Hair follicular keratinocyte (primary cell): ENCODE measurements around the gene MS4A8. TPM values are rescaled to one million over a fixed set of nuclear protein-coding genes. Genes with fewer than 3 reads are reported as not detected.

Experiments
- total RNA-seq: library from RNA; depleted of rRNA; stranded (reverse); fragments of >200 nt; gene quantifications from 2 replicates; pipeline ENCODE4 v1.2.3, GENCODE V29; 2015

Gene MS4A8, protein sequence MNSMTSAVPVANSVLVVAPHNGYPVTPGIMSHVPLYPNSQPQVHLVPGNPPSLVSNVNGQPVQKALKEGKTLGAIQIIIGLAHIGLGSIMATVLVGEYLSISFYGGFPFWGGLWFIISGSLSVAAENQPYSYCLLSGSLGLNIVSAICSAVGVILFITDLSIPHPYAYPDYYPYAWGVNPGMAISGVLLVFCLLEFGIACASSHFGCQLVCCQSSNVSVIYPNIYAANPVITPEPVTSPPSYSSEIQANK
- not detected in 2 replicates for total RNA-seq

DNA sequence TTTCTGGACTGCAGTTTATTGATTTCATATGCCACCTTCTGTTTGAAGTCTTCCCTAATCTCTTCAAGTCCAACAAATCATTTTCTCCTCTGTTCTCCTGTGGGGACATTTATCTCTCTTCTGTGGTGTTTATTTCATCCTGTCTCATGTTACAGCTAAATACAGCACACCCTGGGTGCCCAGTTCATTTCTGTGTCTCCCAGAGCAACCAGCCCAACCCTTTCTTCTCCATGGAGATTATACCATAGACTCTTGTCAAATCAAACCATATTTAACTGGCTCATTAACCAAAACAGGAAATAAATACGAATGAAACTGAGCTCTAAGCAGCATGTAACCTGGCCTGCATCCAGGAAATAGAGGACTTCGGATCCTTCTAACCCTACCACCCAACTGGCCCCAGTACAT is at the start of gene MS4A8:
Gene MS4A8, plus strand, starts transcription at position 329 of the 408 bp plus-strand sequence. CDS start 1,249 bp downstream, outside the sequence.

GRCh38 chr11:60724420-60724819 is 25.0 kb downstream of the MS4A8 start, which contains the start of gene MS4A18:
TSS of gene MS4A18 (plus strand) at chr11:60724720.

GRCh38 chr11:60756307-60757032 is 57.1 kb downstream of the MS4A8 start, which contains the start of gene MS4A15:
TSS of gene MS4A15 (plus strand) at chr11:60756867. CDS start at chr11:60763734, 6,867 bp downstream.

Other genes with a start within 250 kb of the MS4A8 start
- not detected in 2 replicates for gene MS4A1, start 243.8 kb upstream of the MS4A8 start, total RNA-seq
- not detected in 2 replicates for gene MS4A12, start 206.8 kb upstream of the MS4A8 start, total RNA-seq
- gene MS4A13, start 184.2 kb upstream of the MS4A8 start, total RNA-seq = not detected in 2 replicates
- gene MS4A18, start 25.1 kb downstream of the MS4A8 start, total RNA-seq = not detected in 2 replicates
- not detected in 2 replicates for gene MS4A15, start 57.3 kb downstream of the MS4A8 start, total RNA-seq
- not detected in 2 replicates for gene MS4A10, start 85.7 kb downstream of the MS4A8 start, total RNA-seq
- gene CCDC86, start 142.5 kb downstream of the MS4A8 start, total RNA-seq = 22.6 and 40.3 TPM in 2 replicates
- not detected in 2 replicates for gene PTGDR2, start 156.3 kb downstream of the MS4A8 start, total RNA-seq
- not detected in 2 replicates for gene ZP1, start 167.9 kb downstream of the MS4A8 start, total RNA-seq
- 64.2 and 96.0 TPM in 2 replicates for gene PRPF19, start 207.0 kb downstream of the MS4A8 start, total RNA-seq
- gene TMEM109, start 214.5 kb downstream of the MS4A8 start, total RNA-seq = 26.1 and 31.8 TPM in 2 replicates
- gene TMEM132A, start 224.8 kb downstream of the MS4A8 start, total RNA-seq = 97.8 and 142 TPM in 2 replicates